ENCODE results near the gene FASN.

Gene FASN

DNA sequence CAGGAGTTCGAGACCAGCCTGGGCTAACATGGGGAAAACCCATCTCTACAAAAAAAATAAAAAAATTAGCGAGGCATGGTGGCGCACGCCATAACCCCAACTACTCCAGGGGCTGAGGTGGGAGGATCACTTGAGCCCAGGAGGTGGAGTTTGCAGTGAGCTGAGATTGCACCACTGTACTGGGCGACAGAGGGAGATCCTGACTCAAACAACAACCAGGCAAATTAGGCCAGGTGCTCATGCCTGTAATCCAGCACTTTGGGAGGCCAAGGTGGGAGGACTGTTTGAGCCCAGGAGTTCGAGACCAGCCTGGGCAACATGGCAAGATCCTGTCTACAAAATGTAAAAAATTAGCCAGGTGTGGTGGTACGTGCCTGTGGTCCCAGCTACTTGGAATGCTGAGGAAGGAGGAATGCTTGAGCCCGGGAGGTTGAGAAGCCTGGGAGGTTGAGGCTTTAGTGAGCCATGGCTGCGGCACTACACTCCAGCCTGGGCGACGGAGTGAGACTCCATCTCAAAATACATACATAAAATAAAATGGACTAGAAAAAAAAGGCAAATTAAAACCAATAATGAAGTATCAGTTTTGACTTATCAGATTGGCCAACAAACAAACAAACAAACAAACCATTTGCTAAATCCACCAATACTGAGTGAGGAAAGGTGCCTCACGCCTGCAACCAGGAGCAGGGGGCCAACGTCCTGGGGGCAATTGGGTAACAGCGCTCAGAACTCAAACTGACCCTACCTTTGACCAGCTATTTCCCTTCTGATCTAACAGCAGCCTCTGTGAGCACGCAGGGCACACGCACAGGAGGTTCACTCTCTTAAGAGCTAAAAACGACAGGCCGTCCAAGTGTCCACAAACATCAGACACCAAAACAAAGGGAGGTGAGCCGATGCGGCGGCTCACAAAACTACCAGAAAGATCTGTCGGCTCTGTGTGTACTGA is 19.4 kb upstream of the FASN start:
- DNase-seq (ENCODE audit: low read depth, low spot score) = peak; percentile 34

DNA sequence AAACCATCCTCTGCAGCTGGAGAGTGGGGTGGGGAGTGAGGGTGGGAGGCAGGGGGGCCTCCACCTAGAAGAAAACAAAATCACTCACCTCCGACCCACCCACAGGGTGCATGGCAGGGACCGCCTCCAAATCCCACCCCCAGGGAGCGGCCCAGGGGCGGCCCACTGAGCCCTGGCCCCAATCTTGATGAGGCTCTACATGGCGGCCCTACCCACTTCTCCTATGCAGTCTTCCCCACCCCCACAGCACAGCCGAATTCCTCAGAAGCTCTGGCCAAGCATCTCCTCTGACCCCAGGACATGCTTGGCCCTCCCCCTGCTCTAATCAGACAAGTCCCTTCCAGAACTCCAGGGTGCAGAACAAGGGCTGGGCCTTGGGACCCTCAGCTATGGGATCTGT is 18.2 kb upstream of the FASN start:
- DNase-seq (ENCODE audit: low read depth, low spot score) = peak; percentile 86

DNA sequence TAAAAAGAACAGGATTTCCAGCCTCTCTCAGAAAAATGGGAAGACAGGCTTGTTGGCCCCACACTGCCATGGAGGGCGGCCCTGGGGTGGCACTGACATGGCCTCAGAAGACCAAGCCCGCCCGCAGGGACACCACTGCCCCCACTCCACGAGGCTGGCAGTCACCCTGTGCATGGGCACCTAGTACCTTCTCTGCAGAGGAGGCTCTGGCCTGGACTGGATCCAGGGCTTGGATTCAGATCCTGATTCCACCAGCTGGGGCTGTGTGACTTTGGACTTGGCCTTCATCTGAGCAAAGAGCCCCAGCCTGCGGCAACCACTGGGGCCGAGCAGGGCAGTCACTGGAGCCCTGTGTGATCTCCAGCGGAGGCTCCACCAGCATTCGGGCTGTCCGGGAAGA is 16.8 kb upstream of the FASN start:
- DNase-seq (ENCODE audit: low read depth, low spot score) = no peak

DNA sequence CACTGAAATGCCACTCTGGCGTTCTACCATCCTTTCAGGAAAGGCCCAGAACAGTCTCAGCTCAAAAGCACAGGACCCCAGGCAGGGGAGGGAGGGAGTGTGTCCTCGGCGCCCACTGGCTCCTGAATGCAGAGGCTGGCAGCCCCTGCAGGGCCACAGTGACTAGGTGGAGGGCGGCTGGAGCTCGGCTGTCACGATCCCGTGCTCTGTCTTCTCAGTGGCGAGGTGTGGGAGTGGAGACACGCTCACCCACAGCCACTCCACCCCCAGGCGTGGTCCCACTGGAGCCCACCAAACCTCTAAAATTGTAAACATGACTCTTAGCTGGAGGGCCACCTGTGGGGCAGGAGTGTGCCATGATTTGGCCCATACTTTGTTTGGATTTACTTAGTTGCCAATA is 16.4 kb upstream of the FASN start:
- no peak for DNase-seq (ENCODE audit: low read depth, low spot score)

DNA sequence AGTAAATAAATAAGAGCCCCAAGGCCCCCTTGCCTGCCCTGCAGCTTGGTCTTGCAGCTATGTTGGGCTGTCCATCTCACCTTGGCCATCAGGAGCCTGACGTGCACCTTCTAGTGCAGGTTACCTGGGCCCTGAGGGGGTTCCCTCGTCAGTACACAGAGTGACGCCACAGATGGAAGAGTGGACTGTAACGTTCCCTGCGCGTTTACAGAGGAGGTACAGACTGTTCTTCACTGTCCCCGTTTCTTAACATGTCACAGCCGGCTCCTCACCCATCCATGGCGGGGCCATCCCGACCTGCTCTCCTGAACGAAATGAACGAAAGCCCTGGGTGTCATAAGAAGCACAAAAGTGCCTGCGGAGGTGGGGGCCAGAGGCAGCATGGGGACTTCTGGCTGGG is 15.9 kb upstream of the FASN start:
- DNase-seq (ENCODE audit: low read depth, low spot score) = no peak

DNA sequence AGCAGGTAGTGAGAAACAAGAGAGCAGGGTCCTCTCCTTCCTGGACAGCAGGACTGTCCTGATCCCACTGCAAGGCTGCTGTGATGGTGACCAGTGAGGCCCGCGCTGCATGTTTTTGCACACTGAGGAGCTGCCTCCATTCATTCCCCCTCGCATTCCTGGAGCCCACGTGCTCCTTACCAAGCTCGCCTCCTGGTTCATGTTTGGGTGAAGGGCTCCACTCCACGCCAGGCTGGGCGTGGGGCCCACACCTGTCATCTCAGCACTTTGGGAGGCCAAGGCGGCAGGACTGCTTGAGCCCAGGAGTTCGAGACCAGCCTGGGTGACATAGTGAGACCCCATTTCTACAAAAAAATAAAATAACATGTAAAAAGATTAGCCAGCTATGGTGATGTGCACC is 15.4 kb upstream of the FASN start:
- no peak for DNase-seq (ENCODE audit: low read depth, low spot score)

DNA sequence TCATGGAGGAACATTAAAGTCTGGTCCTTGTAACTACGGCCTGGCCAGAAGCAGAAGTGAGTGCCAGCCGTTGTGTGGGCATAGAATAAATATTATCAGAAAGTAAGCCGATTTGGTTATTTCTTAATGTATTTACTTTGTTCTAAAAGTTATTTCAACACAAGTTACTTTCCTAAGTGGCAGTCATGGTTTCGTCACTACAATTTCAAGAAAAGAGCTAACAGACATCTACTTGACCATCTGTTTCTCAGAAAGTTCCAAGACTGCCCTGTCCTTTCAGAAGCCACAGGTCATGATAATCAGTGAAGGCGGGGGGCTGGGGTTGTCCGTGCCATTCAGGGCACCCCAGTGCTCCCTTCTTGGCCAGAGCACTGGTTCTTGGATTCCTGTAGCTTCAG is 14.9 kb upstream of the FASN start:
- DNase-seq (ENCODE audit: low read depth, low spot score) = no peak

DNA sequence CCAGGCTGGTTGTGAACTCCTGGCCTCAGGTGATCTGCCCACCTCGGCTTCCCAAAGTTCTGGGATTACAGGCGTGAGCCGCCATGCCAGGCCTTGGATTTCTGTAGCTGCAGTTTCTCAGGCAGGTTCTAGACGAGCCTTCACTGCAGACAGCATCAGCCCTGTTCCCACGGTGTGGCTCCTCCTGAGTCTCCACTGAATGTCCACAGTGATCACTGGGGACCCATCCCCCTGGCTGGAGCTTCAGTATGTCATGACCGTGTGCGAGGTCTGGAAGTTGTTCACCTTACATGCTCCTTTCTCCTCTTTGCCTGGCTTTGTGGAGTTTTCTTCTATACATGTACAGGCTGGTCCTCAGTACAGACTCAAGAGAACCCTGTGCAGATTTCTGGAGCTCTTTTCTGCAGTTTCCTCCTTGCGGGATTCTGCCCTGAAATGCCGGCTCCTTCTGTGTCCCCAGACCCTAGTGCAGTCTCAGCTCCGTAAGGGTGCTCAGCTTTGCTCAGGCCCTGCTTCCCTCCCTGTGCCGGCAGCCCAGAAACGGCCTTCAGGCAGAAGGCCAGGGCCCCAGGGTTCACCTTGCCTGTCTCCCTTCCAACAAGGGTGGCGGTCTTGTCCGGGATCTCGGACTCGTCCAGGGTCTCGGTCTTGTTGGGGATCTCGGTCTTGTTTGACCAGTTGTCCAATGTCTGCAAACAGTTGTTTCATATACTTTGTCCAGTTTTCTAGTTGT is 14.3 kb upstream of the FASN start:
- no peak for DNase-seq (ENCODE audit: low read depth, low spot score)

DNA sequence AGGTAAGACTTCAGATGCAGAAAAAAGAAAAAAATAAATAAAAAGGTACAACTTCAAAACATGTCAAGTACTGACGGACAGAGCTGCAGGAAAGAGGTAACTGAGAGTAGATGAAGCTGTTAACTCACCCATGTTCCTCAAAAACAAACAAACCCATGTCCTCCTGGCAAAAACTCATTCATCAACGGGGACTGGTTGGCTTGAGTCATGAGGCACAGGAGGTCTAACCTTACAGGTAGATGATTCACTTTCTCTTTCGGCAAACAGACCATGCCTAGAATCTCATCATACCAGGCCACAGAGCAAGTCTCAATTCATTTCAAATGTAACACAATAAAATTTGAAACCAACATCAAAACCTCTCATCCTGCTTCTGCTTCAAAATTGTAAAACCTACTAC is 12.3 kb upstream of the FASN start:
- no peak for DNase-seq (ENCODE audit: low read depth, low spot score)

DNA sequence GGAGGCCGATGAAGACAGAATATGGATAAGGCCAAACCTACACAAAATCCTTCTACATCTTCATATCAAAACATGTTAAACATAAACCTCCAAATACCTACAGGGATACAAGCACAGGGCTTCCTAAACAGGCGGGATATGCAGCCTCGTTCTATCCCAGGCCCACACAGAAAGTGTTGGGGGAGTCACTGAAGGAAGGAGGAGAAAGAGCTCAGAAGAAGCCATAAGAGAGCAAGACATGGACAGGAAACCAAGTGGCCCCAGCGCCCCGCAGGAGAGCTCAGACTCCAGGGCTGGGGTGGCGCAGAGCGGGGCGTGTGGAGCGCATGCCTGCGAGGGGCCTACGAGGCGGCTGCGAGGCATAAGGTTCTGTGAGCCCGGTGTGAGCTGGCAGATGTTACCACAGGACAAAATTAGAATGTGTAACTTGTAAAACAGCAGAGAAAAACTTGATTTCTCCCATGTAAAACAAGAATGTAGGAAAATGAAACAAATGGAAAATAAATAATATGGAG is 11.0 kb upstream of the FASN start:
- DNase-seq (ENCODE audit: low read depth, low spot score) = no peak

DNA sequence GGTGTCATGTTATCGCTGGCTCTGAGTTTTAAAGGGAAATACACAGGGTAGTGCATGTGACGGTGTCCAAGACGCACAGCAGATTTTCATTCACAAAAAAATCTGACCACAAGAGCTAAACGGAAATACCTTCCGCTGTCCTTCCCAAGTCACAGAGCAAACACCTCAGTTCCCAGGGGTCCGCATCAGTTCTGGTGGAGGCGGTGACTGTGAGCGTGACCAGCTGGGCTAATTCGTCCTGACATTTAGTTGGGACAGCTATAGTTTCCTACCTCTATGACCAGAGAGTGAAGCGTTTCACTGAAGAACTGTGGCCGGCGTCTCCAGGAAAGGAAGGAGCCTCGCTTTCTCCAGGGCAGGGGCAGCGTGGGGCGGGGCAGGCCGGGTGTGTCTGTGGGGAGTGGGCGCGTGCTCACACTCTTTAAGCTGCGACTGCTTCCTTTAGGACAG is 10.5 kb upstream of the FASN start:
- no peak for DNase-seq (ENCODE audit: low read depth, low spot score)

DNA sequence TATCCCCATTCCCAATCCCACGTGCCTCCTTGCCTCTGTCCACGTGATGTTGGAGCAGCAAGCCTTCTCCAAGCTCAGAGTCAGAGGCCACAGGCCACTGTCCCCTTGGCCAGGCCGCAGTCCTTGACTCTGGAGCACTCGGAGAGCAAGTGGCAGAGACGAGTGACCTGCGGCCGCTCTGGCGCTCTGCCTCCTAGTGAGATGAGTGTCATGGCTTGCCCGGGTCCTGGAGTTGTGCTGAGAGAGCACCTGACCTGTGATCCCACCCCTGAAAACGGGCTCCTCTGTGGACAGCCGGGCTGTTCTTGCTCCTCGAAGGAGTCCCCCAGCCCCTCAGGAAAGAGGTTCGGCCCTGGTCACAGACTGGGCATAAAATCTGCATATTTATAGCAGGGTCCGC is 10.0 kb upstream of the FASN start:
- no peak for DNase-seq (ENCODE audit: low read depth, low spot score)

DNA sequence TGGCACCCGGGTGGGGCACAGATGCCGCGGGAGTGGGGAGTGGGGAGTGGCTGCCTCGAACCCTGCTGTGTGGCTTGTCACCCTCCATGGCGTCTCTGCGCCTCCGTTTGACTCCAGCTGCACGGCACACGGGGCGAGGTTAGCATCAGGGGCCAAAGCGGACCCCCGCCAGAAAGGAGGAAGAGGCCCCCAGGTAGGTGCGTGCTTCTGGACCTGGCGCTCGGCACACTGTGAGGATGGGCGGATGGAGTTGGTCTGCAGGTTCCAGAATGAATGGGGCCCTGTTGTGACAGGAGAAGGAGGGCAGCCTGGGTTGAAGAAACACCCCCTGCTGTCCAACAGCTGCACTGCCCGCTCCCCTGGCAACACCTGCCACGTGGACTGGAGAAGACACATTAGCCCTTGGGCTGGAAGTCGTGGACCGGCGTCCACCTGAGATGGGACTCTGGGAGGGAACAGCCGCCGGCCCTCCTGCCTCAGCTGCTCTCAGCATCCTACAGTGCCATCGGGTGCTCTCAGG is 9.4 kb upstream of the FASN start:
- peak; percentile 49 for DNase-seq (ENCODE audit: low read depth, low spot score)

DNA sequence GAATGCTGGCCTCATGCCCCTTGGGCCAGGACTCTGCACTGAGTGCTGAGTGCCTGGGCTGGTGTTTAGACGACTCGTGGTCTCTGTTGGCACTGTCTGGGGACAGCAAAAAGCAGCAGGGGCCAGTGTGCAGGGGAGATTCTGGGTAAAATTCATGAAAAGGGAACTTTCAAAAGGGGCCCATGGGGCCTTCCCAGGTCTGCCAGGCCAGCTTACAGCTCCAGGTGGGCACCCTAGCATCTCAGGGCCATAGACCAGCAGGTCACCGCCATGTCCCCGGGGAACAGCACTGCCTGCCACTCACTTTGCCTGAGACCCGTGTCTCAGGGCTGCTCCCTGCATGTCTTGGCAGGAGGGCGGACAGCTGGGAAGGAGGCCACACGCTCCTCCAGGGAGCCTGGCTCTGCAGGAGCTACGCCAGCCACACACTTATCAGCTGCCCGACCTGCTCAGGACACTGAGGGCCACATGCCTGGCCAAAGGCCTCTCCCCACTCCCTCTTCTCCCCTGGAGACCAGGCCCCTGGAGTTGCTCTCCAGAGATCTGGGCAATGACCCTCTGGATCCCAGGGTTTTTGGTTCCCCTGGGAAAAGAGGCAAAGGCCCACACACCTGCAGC is 8.8 kb upstream of the FASN start:
- DNase-seq (ENCODE audit: low read depth, low spot score) = no peak

DNA sequence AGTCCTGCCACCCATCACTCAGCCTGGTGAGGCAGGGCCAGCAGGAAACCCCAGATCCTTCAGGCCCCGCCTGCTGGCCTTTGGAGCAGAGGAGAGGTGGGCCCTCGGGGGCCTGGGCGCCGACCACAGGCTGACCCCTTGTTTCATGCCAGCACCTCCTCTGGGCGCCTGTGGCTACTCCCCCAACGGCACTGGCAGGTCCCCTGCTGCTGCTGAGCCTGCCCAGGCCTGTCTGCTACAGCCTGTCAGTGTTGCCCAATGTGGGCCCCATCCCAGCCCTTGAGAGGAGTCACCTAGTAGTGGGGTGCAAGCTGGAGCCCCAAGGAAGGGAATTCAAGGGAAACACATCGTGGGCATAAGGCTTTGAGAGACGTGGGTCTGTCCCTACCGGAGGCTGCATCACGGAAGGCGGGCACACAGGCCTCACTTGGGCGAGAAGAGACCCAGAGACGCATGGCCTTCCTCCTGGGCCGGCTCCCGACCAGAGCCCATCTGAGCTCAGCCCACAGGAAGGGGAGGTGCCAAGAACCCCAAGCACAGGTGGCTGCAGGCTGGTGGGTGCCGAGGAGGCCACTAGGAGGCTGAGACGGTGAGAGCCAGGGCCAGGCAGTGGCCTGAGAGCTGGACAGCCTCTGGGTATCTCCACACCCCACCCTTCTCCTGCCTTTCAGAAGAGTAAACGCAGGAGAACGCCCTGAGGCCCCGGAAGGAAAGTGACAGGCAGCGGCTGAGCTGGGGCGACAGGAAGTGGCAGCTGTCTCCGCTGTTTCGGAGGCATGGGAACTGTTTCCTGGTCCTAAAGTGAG is 8.0 kb upstream of the FASN start:
- peak; percentile 97 for DNase-seq (ENCODE audit: low read depth, low spot score)

DNA sequence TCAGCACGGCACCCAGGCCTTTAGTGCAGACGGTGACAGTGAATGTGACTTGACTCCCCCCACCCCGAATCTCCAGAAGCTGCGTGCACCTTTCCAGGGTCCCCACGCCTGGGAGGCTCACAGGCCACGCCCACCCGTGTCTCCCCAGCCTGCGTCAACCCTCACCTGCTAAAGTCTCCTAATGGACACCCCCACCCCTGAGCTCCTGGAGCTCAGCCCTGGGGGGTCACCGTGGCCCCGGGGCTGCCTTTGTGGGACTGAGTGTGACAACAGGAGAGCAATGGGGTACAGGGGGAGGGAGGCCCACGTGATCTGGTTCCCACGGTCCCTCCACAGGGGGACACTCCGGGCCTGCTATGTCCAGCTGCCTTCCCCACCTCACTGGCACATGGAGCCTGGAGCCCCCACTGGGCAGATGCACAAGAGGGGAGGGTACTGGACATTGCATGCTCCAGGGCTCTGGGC is 7.4 kb upstream of the FASN start:
- DNase-seq (ENCODE audit: low read depth, low spot score) = no peak

DNA sequence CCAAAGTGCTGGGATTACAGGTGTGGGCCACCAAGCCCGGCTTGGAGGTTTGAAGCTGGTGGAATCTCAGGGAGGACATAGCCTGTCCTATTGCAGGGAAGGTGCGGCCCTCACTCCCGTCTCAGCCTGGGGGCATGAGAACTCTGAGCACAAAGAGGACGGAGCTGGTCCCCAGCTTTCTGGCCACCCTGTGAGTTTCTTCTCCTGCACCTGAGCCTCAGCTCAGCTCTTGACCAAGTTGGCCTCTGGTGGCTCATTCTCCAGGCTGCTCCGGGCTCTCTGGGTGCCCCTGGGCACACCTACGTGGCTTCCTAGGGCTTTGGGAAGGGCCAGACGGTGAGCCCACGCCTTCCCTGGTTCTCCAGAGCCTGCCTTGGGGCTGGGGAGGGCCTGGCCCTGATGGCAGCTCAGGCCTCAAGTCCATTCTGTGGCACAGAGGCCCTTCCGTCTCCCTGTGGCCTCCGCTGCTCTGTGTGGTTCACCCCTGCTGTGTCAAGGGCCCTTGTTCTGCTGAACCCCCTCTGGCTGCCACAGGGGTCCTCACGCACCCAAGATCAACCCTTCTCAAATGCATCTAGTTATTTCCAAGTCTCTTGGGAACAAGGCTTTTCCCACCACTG is 6.9 kb upstream of the FASN start:
- DNase-seq (ENCODE audit: low read depth, low spot score) = peak; percentile 57

DNA sequence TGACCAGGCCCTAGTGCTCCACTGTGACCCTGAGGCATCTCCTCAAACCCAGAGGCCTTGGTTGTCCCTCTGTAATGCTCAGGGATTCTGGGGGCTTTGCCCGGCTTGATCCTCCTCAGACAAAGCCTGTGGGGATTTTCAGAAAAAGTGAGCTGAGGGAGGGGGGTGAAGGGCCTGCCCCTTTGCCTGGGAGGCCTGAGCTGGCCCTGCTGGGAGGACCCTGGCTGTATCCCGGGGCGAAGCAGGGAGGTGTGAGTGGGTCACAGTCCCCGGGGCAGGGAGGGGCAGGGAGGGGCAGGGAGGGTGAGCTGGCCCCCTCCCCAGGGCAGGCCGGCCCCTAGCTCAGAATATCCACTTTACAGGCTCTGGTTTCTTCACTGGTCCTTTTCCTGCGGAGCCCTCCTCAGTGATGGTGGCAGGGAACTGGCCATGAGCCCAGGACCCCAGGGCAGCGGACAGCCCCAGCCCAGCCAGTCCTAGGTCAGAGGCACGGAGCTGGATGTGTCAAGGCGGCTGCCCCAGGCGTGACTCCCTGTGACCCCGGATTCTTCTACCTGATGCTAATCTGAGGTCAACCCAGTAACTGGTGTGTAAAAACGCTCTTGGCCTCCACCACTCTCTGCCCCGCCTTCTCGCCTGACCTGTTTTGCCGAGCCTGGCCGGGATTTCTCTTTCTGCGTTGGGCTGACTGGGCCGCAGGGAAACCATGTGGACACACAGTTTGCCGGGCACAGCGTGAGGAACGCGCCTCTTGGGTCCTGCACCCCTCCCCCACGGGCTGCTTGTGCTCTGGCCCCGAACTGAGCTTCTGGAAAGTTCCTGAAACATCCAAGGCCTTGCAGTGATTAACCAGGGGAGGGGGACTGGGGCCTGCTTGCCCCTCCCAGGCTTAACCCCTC is 5.8 kb upstream of the FASN start:
- peak; percentile 98 for DNase-seq (ENCODE audit: low read depth, low spot score)

All from ELF-1 (cell line).